CD14-positive monocyte (primary cell): ENCODE measurements around the gene TARBP1. TPM values are rescaled to one million over a fixed set of nuclear protein-coding genes. Genes with fewer than 3 reads are reported as not detected.

Experiments used
- DNase-seq, 3 donors: peaks; one replicate each; pipeline ENCODE4 v3.0.0-alpha.2; 2011 to 2022
- H2AFZ ChIP-seq: 2 replicates; pipeline ENCODE4 v1.6.0; 2012; ENCODE audit warnings: mild to moderate bottlenecking, low read depth, low read length, inconsistent platforms; ENCODE audit not compliant: insufficient read depth, poor library complexity, severe bottlenecking
- H3K27ac ChIP-seq, 2 donors: 1 replicate in 1 of 2; 2 replicates in 1 of 2; pipeline ENCODE4 v1.5.1; 2012 to 2013; ENCODE audit warnings: low read length in 2 of 2, control low read depth in 1 of 2, inconsistent platforms in 1 of 2, low read depth in 1 of 2, mild to moderate bottlenecking in 1 of 2
- H3K27me3 ChIP-seq, 2 donors: one replicate each; pipeline versions ENCODE4 v1.6.0 to v1.6.1; 2011 to 2013; ENCODE audit warnings: low read length in 2 of 2; ENCODE audit not compliant: control insufficient read depth in 2 of 2, insufficient read depth in 2 of 2
- H3K36me3 ChIP-seq, 2 donors: replicated peaks in 1 of 2; 1 replicate in 1 of 2; 2 replicates in 1 of 2; pipeline versions ENCODE4 v1.5.1 to v1.6.1; 2012 to 2013; ENCODE audit warnings: low read length in 2 of 2, control low read depth in 1 of 2, inconsistent platforms in 1 of 2, mild to moderate bottlenecking in 1 of 2; ENCODE audit not compliant: insufficient read depth in 2 of 2, control insufficient read depth in 1 of 2
- H3K4me1 ChIP-seq, 2 donors: 1 replicate in 1 of 2; 2 replicates in 1 of 2; pipeline versions ENCODE4 v1.5.1 to v1.6.1; 2012 to 2013; ENCODE audit warnings: low read length in 2 of 2, control low read depth in 1 of 2, inconsistent platforms in 1 of 2, mild to moderate bottlenecking in 1 of 2, moderate library complexity in 1 of 2; ENCODE audit not compliant: insufficient read depth in 2 of 2, control insufficient read depth in 1 of 2
- H3K4me2 ChIP-seq: replicated peaks from 2 replicates; pipeline ENCODE3; 2012; ENCODE audit warnings: low read length, moderate library complexity, mild to moderate bottlenecking; ENCODE audit not compliant: poor library complexity, severe bottlenecking; ENCODE audit errors: extremely low read depth
- H3K4me3 ChIP-seq, 3 experiments: fragments of 200-600 bp in 1 of 3; sonication (generic) in 1 of 3; replicated peaks in 1 of 3; 1 replicate in 2 of 3; 2 replicates in 1 of 3; pipeline ENCODE4 v1.5.1; 2011 to 2013; ENCODE audit warnings: low read length in 3 of 3, mild to moderate bottlenecking in 3 of 3, control low read depth in 2 of 3, low read depth in 2 of 3, inconsistent platforms in 1 of 3, moderate library complexity in 1 of 3
- H3K79me2 ChIP-seq: 2 replicates; pipeline ENCODE4 v1.6.0; 2012; ENCODE audit warnings: mild to moderate bottlenecking, control low read depth, inconsistent platforms, low read length, moderate library complexity; ENCODE audit not compliant: insufficient read depth
- H3K9ac ChIP-seq: 2 replicates; pipeline ENCODE4 v1.6.0; 2017; ENCODE audit warnings: low read length, mild to moderate bottlenecking; ENCODE audit not compliant: insufficient read depth, poor library complexity, severe bottlenecking
- H3K9me3 ChIP-seq, 2 donors: replicated peaks in 1 of 2; 1 replicate in 1 of 2; 2 replicates in 1 of 2; pipeline versions ENCODE4 v1.5.1 to v1.6.1; 2012 to 2013; ENCODE audit warnings: low read length in 2 of 2, control low read depth in 1 of 2; ENCODE audit not compliant: control insufficient read depth in 1 of 2, insufficient read depth in 1 of 2
- H4K20me1 ChIP-seq: 2 replicates; pipeline ENCODE4 v1.6.0; 2012; ENCODE audit warnings: mild to moderate bottlenecking, low read length, control low read depth, moderate library complexity; ENCODE audit not compliant: insufficient read depth
- H3K27ac Mint-ChIP-seq, 7 donors: one replicate each; pipeline ENCODE4 v1.8.0; 2020; ENCODE audit warnings: mild to moderate bottlenecking in 7 of 7, mixed read lengths in 7 of 7, moderate library complexity in 6 of 7, inconsistent platforms in 2 of 7
- H3K27me3 Mint-ChIP-seq, 3 donors: one replicate each; pipeline ENCODE4 v1.8.0; 2021 to 2022; ENCODE audit warnings: low read depth in 3 of 3, mild to moderate bottlenecking in 3 of 3, mixed read lengths in 3 of 3, moderate library complexity in 3 of 3, inconsistent platforms in 1 of 3
- H3K36me3 Mint-ChIP-seq, 2 donors: one replicate each; pipeline ENCODE4 v1.8.0; 2020; ENCODE audit warnings: mixed read lengths in 2 of 2, inconsistent platforms in 1 of 2, mild to moderate bottlenecking in 1 of 2
- H3K4me1 Mint-ChIP-seq: one replicate; pipeline ENCODE4 v1.8.0; 2020; ENCODE audit warnings: mild to moderate bottlenecking, mixed read lengths
- H3K4me3 Mint-ChIP-seq, 2 donors: one replicate each; pipeline ENCODE4 v1.8.0; 2020; ENCODE audit warnings: mild to moderate bottlenecking in 2 of 2, mixed read lengths in 2 of 2, moderate library complexity in 1 of 2
- H3K9me3 Mint-ChIP-seq, 7 donors: one replicate each; pipeline ENCODE4 v1.8.0; 2020 to 2022; ENCODE audit warnings: mixed read lengths in 7 of 7, mild to moderate bottlenecking in 6 of 7, moderate library complexity in 6 of 7, inconsistent platforms in 2 of 7
- WGBS: methylation state at CpG from one replicate; pipeline ENCODE4 v1.1.5; 2013; ENCODE audit warnings: missing lambda C conversion rate; ENCODE audit not compliant: insufficient coverage; 5-methylcytosine and 5-hydroxymethylcytosine counted together
- intact Hi-C, 2 donors: fragments of 100-400 bp; cut with micrococcal nuclease; formaldehyde crosslinking; loops; one replicate each; pipeline versions ENCODE4 v1.15.0 to v1.15.1; 2023
- polyA plus RNA-seq, 3 donors: library from polyadenylated mRNA; depleted of rRNA in 1 of 3; unstranded in 2 of 3; stranded (reverse) in 1 of 3; fragments of 300-500 nt in 2 of 3; fragments of >200 nt in 1 of 3; fragmentation: Illumina TruSeq in 2 of 3; gene quantifications; 1 replicate in 2 of 3; 2 replicates in 1 of 3; pipeline ENCODE4 v1.2.3, GENCODE V29; 2012 to 2021
- TF ChIP-seq, protein P1 (sequence below): fragments of 200-600 bp; IDR thresholded peaks from one replicate; pipeline ENCODE4 v1.8.0; 2022; ENCODE audit warnings: antibody characterized with exemption, mild to moderate bottlenecking

The TARBP1 gene
- polyA plus RNA-seq, 3 donors: 1.4 to 30.9 (median 3.2) TPM

DNA sequence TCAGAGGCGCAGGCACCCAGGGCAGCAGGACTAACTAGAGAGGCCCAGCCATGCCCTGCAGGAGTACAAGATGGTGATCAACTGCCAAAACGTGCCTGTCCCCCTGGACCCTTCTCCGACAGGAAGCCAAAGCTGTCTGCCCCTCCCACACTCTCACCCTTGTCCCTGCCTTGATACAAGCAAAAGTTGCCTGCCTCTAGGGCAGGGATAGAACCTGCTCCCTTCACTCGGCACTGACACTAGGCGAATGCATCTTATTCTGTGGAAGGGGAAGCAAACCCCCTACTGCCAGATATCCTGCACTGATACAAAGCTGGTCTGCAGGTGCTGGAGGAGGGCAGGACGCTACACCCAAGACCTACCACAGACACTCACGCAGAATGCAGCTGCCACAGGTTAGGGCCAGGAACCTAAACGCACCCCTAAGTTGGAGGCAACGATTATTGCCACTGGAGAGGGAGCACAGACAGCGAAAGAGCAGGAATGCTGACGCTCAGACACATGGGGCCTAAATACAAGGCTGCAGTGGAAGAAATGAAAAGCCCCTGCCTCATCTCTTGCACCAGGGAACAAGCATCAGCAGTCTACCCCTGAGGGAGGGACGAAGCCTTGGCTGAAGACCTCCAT lies 3.7 kb downstream of the TARBP1 start:
- no peak for DNase-seq
- Histone ChIP-seq H3K36me3 (peaks cover 0 to under 1% of the 10 kb centered on the region in 2 donors), H3K4me2 (no peak overlapping the region), H3K9me3 (no peaks in the 10 kb centered on the region), H3K4me3 (no peak overlapping the region), H3K9ac (no peak overlapping the region), H3K79me2 (peaks cover 39% of the 10 kb centered on the region), H2AFZ (no peak overlapping the region), H4K20me1 (no peaks in the 10 kb centered on the region), H3K4me1 (peaks cover 38 to 46% of the 10 kb centered on the region in 2 donors), H3K27ac (no peak overlapping the region), H3K27me3 (no peaks in the 10 kb centered on the region)
- no peak overlapping the region for H3K4me3 Mint-ChIP-seq
- peaks cover 0 to 2% (median 0%) of the 10 kb centered on the region in 7 donors for H3K9me3 Mint-ChIP-seq
- intact Hi-C loops: loop anchor here in 1 of 2 donors (10.0 kb wide), 1 partner anchor 150 kb away; no protein-coding TSS in a partner anchor
- H3K27ac Mint-ChIP-seq: no peak overlapping the region
- peaks cover 5 to 8% of the 10 kb centered on the region in 2 donors for H3K36me3 Mint-ChIP-seq
- peaks cover 0 to 2% (median 0%) of the 10 kb centered on the region in 3 donors for H3K27me3 Mint-ChIP-seq
- TF ChIP-seq, protein P1, sequence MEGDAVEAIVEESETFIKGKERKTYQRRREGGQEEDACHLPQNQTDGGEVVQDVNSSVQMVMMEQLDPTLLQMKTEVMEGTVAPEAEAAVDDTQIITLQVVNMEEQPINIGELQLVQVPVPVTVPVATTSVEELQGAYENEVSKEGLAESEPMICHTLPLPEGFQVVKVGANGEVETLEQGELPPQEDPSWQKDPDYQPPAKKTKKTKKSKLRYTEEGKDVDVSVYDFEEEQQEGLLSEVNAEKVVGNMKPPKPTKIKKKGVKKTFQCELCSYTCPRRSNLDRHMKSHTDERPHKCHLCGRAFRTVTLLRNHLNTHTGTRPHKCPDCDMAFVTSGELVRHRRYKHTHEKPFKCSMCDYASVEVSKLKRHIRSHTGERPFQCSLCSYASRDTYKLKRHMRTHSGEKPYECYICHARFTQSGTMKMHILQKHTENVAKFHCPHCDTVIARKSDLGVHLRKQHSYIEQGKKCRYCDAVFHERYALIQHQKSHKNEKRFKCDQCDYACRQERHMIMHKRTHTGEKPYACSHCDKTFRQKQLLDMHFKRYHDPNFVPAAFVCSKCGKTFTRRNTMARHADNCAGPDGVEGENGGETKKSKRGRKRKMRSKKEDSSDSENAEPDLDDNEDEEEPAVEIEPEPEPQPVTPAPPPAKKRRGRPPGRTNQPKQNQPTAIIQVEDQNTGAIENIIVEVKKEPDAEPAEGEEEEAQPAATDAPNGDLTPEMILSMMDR: no peak
- H3K4me1 Mint-ChIP-seq: peaks cover 46% of the 10 kb centered on the region
- 43% methylated on average over 11 of the region's 12 CpGs for WGBS

DNA sequence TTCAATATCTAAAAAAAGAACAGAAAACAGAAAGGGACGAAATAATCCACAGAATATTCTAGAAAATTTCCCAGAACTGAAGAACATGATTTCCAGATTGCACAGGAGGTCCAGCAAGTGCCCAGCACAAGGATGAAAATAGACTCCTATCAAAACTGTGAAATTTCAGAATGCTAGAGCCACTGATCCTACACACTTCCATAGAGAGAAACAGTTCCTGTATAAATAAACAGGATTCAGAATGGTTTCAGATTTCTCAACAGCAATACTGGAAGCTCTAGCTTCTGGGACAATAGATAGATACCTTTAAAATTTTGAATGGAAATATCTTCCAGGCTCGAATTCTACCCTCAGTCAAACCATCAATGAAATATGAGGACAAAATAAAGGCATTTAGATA lies 4.6 kb downstream of the TARBP1 start:
- H3K4me3 ChIP-seq: no peak overlapping the region
- H4K20me1 ChIP-seq: no peaks in the 10 kb centered on the region
- H3K27me3 ChIP-seq: no peaks in the 10 kb centered on the region
- Mint-ChIP-seq H3K9me3 (peaks cover 0 to 2% (median 0%) of the 10 kb centered on the region in 7 donors), H3K27me3 (peaks cover 0 to under 1% (median 0%) of the 10 kb centered on the region in 3 donors), H3K4me3 (no peak overlapping the region), H3K4me1 (peaks cover 44% of the 10 kb centered on the region), H3K36me3 (peaks cover 9 to 12% of the 10 kb centered on the region in 2 donors), H3K27ac (no peak overlapping the region)
- H3K4me1 ChIP-seq: peaks cover 37 to 45% of the 10 kb centered on the region in 2 donors
- H2AFZ ChIP-seq: no peak overlapping the region
- TF ChIP-seq, protein P1: no peak
- WGBS: 33% methylated on average over 1 of the region's 2 CpGs
- H3K27ac ChIP-seq: no peak overlapping the region
- peaks cover 39% of the 10 kb centered on the region for H3K79me2 ChIP-seq
- no peaks in the 10 kb centered on the region for H3K9me3 ChIP-seq
- peaks cover 0 to 5% of the 10 kb centered on the region in 2 donors for H3K36me3 ChIP-seq
- intact Hi-C loops: loop anchor here in 1 of 2 donors (10.0 kb wide), 1 partner anchor 150 kb away; no protein-coding TSS in a partner anchor
- H3K4me2 ChIP-seq: no peak overlapping the region
- DNase-seq: no peak
- H3K9ac ChIP-seq: no peak overlapping the region
